ENCODE results near the gene SLFN12.
"Not testable (repeated sequence)": the region's sequence is repeated elsewhere in the genome, so short reads cannot be mapped to it uniquely, and the experiment has no call there.

The SLFN12 gene

GRCh38 chr17:35432176-35433074 lies at the start of gene SLFN12:
Gene SLFN12 (minus strand): TSS chr17:35432500. CDS start chr17:35423028, 9,472 bp downstream.
- DNase-seq = no peak

DNA sequence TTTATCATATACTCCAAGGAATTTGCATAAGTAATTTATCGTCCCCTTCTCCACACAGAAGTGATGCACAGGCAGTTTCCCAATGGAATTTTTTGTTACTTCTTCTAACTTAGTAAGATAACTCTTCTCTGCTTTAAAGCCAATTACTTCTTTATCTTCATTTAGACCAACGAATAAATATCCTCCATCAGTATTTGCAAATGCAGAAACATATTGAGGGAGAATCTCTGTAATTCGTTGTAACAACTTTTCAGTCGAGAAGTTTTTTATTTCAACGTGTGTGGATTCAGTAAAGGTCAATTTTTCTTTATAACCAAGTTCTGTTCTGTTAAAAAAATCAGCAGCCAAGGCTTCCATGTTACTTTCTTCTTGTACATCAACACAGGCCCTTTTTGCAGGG lies 47.0 kb upstream of the SLFN12 start:
- no peak for DNase-seq

GRCh38 chr17:35477248-35477647 lies 44.9 kb upstream of the SLFN12 start:
- DNase-seq = no peak

DNA sequence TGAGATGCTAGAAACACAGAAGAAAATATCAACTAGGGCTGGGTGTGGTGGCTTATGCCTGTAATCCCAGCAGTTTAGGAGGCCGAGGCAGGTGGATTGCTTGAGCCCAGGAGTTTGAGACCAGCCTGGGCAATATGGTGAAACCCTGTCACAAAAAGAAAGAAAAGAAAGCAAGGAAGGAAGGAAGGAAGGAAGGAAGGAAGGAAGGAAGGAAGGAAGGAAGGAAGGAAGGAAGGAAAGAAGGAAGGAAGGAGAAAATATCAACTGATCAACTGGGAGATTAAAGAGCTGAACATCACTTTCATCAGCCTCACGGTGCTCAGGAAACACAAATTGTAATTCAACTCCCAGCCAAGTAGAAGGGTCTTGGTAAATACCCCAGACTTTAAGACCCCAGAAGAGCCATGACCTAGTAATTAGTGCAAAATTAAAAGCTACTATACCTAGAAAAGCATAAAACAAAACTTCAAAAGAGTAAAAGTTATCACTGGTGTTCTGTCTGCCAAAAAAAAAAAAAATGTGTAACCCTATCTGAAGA lies 44.1 kb upstream of the SLFN12 start:
- no peak for DNase-seq

DNA sequence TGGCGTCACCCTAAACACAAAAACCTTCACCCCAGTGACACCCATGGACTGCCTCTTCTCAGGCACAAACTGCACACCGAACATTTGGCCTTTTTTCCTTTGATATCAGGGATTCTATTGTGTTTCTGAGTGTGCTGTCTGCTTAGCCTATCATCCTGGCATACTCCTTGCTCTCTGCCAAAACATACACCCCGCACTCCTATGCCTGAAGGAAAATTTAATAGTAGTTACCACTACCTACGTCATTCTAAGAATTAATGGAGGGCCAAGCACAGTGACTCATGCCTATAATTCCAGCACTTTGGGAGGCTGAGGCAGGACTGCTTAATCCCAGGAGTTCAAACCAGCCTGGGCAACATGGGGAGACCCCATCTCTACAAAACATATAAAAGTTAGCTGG lies 36.2 kb upstream of the SLFN12 start:
- DNase-seq = no peak

GRCh38 chr17:35467824-35468223 lies 35.5 kb upstream of the SLFN12 start:
- DNase-seq = no peak

DNA sequence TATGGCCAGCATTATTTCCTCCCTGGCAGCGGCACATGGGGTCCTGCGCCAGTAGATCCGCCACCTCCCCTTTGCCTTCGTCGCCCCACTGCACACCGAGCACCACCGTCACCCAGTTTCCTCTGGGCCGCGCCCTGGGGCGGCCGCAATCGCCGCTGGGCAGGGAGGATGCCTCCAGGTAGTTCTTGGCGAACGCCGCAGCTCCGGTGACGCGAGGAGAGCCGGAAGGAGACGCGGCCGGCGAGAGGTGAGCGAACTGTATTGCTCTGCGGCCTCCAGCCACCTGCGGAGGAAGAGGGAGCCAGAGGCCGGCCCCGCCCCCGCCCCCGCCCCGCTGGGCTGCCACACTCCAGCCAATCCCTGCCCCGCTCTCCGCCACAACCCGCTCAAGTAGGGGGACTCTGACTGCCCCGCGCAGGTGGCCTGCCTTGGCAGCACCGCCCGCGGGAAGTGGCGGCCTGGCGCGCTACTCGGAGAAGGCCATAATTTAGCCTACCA lies 28.1 kb upstream of the SLFN12 start:
- no peak for DNase-seq

- DNase-seq = not testable (repeated sequence)
Observed at GRCh38 chr17:35454035-35454434, 21.7 kb upstream of the SLFN12 start.

GRCh38 chr17:35453171-35453570 lies 20.9 kb upstream of the SLFN12 start:
- no peak for DNase-seq

DNA sequence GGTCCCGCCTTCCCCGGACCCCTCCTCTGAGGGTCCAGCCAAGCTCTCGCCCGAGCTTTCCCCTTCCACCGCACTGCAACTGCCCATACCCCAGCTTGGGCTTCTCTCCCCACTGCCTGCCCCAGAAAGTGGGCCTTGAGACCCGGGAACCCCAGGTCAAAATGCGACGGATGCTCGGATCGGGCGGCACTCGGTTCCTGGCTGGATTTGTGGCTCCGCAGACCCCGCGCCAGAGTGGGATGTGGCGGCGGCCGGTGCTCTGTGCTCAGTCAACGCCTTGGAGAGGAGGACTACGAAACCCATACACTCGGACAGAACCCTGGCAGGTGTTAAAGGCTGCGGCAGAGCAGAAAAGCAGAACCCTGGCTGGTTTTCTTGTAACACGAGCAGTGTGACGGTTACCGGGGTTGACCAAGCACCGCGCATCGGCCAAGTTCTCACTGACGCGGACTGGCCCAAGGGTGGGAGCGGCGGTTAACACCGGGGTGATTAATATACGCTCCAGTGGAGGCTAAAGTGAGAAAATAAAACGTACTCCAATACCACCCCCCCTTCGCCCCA lies 17.2 kb upstream of the SLFN12 start:
- no peak for DNase-seq

DNA sequence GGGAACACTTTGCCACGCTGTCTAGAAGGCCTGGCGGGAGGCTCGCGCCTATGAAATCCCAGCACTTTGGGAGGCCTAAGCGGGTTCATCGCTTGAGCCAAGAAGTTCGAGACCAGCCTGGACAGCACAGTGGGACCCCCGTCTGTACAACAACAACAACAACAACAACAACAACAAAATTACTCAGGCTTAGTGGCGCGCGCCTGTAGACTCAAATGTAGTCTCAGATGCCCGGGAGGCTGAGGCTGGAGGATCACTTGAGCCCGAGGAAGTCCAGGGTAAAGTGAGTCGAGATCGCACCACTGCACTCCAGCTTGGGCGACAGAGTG lies 16.6 kb upstream of the SLFN12 start:
- DNase-seq = no peak

- DNase-seq = no peak
Observed at GRCh38 chr17:35448214-35448898, 16.1 kb upstream of the SLFN12 start, which contains the start of gene SLFN13. Gene SLFN13 (minus strand): TSS chr17:35448766. CDS start chr17:35445680, 3,086 bp downstream.

DNA sequence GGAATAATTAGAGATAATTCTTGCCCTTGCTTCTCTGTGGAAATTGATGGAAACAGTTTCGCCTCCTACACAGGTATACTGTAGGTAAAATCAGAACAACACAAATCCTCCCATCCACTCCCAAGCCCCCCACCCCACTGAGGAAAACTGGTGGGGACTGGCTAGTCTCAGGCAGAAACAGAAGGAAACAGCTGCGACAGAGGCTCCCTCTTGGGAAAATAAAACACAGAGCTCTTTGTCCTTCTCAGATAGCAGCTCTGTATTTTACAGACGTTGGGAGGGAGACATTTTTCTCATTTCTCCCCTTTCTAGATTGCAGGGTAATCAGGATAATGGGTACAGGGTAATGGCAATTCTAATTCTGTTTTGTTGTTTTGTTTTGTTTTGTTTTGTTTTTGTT lies 15.2 kb upstream of the SLFN12 start:
- no peak for DNase-seq

DNA sequence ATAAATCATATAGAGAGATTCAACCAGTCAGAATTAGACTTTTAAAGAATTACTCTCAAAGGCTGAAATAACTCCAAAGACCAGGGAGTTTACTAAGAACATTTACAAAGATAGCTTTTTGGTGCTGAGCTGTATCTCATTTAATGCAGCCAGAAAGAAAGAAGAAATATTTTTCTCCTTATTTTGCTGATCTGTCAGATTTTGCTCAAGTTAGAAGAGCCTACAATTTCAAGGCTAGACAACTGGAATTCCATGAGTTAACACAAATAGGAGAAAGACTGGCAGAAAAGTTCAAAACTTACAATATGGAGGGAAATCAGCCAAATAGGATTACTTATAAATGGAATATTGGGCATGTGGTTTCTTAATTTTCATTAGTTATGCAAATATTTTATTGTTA lies 6.1 kb upstream of the SLFN12 start:
- DNase-seq = no peak

- no peak for DNase-seq
Observed at GRCh38 chr17:35433075-35433894, 985 bp upstream of the SLFN12 start.

DNA sequence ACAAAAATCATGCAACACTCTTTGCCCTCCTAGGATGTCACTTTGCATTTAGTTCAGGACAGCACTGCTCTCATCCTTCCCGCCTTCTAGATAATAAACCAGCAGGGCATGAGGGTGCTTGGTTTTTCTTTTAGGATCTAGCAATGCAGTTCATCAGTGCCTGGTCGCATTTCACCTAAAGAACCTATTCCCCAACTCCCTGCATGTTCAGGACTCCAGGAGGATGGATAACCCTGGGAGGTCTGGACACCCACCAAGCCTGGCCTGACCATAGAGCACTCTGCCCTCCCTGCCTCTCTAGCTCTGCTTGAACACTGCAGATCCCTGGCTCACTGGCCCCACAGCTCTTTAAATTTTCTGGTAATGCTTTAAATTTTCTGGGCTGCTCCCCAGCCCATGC lies 2.6 kb downstream of the SLFN12 start:
- no peak for DNase-seq

DNA sequence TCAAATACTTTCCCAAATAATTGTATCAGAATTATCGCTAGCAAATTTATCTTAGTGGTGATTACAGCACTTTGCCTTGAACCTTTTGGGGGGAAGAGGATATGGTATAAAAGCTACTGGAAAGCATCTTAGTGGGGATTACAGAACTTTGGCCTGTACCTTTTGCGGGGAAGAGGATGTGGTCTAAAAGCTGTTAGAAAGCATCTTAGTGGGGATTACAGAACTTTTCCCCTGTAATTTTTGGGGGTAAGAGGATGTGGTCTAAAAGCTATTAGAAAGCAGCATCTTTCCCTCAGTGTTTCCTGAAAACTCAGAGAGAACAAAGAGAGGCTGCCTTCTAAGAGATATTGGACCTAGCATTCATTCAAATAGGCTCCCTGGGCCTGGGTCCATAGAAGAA lies 4.1 kb downstream of the SLFN12 start:
- DNase-seq = no peak

- no peak for DNase-seq
Observed at GRCh38 chr17:35423761-35424160, 8.5 kb downstream of the SLFN12 start.

DNA sequence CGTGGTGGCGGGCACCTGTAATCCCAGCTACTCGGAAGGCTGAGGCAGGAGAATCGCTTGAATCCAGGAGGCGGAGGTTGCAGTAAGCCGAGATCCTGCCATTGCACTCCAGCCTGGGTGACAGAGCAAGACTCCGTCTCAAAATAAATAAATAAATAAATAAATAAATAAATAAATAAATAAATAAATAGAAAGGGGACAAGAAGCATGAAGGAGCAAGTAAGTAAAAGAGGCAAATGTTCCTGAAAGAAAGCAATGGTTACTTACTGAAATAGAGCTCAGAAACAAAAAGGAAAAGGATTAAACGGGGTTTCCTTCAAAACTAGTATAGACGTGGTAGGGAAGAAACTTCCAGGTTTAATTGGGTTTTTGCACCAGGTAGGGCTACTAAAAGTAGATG lies 11.2 kb downstream of the SLFN12 start:
- not testable (repeated sequence) for DNase-seq

DNA sequence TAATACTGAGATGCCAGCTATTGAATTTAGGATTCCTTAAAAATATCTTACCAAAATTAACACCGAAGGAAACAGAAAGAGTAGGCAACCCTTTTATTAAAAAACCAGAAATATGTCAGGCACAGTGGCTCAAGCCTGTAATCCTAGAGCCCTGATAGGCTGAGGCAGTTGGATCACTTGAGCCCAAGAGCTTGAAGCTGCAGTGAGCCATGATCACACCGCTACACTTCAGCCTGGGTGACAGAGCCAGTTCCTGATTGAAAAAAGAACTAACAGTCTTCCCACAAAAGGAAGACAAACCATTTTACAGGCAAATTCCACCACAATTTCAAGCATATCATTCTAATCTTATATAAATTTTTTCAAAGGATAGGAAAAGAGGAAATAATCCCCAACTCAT lies 15.6 kb downstream of the SLFN12 start:
- no peak for DNase-seq

GRCh38 chr17:35414707-35415106 lies 17.6 kb downstream of the SLFN12 start:
- DNase-seq = not testable (repeated sequence)

GRCh38 chr17:35414247-35414646 lies 18.1 kb downstream of the SLFN12 start:
- DNase-seq = no peak

DNA sequence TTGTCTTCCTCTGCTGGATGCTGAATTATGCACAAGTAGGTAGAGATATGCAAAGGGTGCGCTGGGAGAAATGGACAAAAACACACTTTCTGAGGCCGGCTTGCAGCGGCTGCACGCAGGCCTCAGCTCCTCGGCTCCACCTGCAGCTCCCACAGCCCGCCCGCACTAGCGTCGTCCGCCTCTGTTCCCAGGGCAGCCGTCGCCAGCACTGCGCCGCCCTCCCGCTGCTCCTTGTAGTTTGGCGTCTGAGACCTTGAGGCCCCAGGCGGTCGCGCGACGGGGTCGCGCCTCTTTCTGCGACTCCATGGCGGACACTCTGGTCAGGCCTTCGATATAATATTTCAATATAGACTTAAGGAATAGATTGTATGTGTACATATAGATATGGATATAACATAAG lies 24.8 kb downstream of the SLFN12 start:
- no peak for DNase-seq
